Measurements from ENCODE around the gene HPCAL4. TPM values are rescaled to one million over a fixed set of nuclear protein-coding genes. Genes with fewer than 3 reads are reported as not detected.

The HPCAL4 gene
- total and polyA plus RNA-seq, 11 donors: 0.12 to 1.2 (median 0.46) TPM

DNA sequence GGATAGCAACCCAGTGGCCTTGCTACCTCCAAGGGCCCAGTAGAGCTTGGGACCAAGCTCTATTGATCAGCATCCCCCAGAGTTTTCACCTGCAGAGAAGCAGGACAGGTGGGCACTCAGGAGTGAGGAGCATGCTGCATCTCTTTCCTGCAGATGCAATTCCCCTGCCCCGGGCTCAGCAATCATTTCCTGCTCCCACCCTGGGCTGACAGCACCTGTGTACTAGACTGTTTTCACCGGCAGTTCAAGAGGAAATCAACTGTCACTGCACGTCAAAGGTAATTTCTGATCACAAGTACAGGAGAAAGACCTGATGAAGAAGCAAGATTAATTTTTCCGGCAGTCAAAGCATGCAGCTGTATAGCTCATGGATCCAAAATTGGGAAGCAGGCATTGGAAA is 10.5 kb downstream of the HPCAL4 start:
- Histone ChIP-seq H3K4me3 (no peak overlapping the region), H3K27ac (no peak overlapping the region), H3K9me3 (no peaks in the 10 kb centered on the region), H3K36me3 (no peaks in the 10 kb centered on the region), H3K4me1 (no peaks in the 10 kb centered on the region), H3K27me3 (peaks cover 5 to 44% (median 28%) of the 10 kb centered on the region in 9 donors)
- intact Hi-C loops (cut with DNase I): no loop called here
- 65 to 72% (median 69%) methylated on average over 4 of the region's 4 CpGs for WGBS, 4 donors
- no peak for TF ChIP-seq POLR2A (IDR thresholded peaks at IDR 0.05)
- TF ChIP-seq, protein P1, sequence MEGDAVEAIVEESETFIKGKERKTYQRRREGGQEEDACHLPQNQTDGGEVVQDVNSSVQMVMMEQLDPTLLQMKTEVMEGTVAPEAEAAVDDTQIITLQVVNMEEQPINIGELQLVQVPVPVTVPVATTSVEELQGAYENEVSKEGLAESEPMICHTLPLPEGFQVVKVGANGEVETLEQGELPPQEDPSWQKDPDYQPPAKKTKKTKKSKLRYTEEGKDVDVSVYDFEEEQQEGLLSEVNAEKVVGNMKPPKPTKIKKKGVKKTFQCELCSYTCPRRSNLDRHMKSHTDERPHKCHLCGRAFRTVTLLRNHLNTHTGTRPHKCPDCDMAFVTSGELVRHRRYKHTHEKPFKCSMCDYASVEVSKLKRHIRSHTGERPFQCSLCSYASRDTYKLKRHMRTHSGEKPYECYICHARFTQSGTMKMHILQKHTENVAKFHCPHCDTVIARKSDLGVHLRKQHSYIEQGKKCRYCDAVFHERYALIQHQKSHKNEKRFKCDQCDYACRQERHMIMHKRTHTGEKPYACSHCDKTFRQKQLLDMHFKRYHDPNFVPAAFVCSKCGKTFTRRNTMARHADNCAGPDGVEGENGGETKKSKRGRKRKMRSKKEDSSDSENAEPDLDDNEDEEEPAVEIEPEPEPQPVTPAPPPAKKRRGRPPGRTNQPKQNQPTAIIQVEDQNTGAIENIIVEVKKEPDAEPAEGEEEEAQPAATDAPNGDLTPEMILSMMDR (IDR thresholded peaks at IDR 0.05): no peak
- ATAC-seq: no peak
- DNase-seq: no peak

DNA sequence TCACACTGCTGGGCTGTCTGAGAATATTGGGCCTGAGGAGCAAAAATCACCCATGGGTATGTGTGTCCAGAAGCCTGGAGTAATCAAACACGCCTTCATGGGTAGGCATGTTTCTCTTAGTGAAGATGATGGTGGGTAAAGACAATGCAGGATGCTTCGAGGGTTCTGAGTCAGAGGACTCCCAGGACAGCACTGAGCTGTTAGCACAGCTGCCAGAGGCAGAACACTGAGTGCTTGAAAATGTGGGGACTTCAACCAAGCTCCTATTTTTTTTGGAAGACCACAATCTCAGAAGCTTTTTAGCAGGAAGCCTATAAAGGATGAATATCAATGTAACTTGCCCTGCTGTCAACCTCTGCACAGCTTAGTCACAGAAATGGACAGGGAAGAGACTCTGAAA is 11.4 kb downstream of the HPCAL4 start:
- no peaks in the 10 kb centered on the region for H3K36me3 ChIP-seq
- H3K27ac ChIP-seq: no peak overlapping the region
- no peak overlapping the region for H3K4me3 ChIP-seq
- intact Hi-C loops (cut with DNase I): loop anchor here in 1 of 10 donors (5.0 kb wide), 1 partner anchor 32 kb away; no protein-coding TSS in a partner anchor
- WGBS, 4 donors: 57 to 68% (median 65%) methylated on average over 2 of the region's 2 CpGs
- peaks cover 5 to 37% (median 26%) of the 10 kb centered on the region in 9 donors for H3K27me3 ChIP-seq
- DNase-seq (no peak), ATAC-seq (no peak)
- H3K4me1 ChIP-seq: no peaks in the 10 kb centered on the region
- no peaks in the 10 kb centered on the region for H3K9me3 ChIP-seq
- no peak for TF ChIP-seq POLR2A (IDR thresholded peaks at IDR 0.05)
- TF ChIP-seq, protein P1 (IDR thresholded peaks at IDR 0.05): no peak

DNA sequence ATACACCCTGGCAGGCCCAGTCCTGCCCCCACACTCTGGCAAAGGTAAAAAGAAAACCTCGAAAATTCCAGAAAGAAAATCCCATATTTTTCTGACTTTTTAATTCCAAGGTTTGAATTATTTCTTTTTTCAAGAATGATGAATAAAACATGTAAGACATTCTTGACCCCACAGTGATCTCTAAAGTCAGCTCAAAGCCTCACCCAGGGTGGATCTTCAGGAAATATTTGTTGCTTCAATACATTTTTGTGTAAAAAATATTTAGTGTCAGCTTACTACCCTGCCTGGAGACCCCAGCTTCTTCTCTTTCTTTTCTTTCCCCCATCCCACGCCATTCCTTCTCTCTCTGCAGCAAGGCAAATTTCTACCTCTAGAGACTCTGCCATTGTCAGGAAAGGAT is 12.3 kb downstream of the HPCAL4 start:
- H3K9me3 ChIP-seq: no peaks in the 10 kb centered on the region
- ATAC-seq (no peak), DNase-seq (no peak)
- WGBS, 4 donors: 72 to 85% (median 81%) methylated on average over 2 of the region's 2 CpGs
- no peak for TF ChIP-seq POLR2A (IDR thresholded peaks at IDR 0.05)
- TF ChIP-seq, protein P1 (IDR thresholded peaks at IDR 0.05): no peak
- no peak overlapping the region for H3K4me3 ChIP-seq
- peaks cover 4 to 30% (median 18%) of the 10 kb centered on the region in 9 donors for H3K27me3 ChIP-seq
- H3K36me3 ChIP-seq: no peaks in the 10 kb centered on the region
- intact Hi-C loops (cut with DNase I): loop anchor here in 1 of 10 donors (5.0 kb wide), 1 partner anchor 33 kb away; no protein-coding TSS in a partner anchor
- no peak overlapping the region for H3K27ac ChIP-seq
- H3K4me1 ChIP-seq: no peaks in the 10 kb centered on the region

DNA sequence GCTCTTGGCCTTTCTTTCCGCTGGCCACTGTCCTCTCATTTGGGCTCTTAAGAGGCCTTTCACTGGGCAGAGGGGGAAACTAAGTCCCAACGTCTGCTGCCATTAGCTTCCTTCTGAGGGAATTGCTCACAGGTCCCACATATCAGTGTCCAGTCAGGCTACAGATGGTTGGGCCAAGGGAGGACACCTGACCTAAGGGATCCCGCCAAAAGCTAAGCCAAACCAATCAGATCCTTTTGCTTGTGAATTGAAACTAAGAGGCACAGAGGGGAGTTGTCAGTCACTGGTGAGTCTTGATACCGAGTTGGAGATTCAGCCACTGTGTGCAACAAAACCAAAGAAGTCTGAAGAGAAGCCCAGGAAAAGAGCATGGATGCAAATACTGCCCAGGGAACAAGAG is 13.6 kb downstream of the HPCAL4 start:
- H3K27ac ChIP-seq: no peak overlapping the region
- H3K36me3 ChIP-seq: no peaks in the 10 kb centered on the region
- H3K4me1 ChIP-seq: peaks cover 0 to 4% (median 0%) of the 10 kb centered on the region in 12 donors
- 78 to 88% (median 82%) methylated on average over 3 to 4 of the region's 4 CpGs for WGBS, 4 donors
- ATAC-seq: no peak
- TF ChIP-seq, protein P1 (IDR thresholded peaks at IDR 0.05): no peak
- TF ChIP-seq POLR2A (IDR thresholded peaks at IDR 0.05): no peak
- no peak for DNase-seq
- intact Hi-C loops (cut with DNase I): loop anchor here in 1 of 10 donors (5.0 kb wide), 1 partner anchor 35 kb away; no protein-coding TSS in a partner anchor
- peaks cover 0 to 19% (median 11%) of the 10 kb centered on the region in 9 donors for H3K27me3 ChIP-seq
- H3K4me3 ChIP-seq: no peak overlapping the region
- H3K9me3 ChIP-seq: no peaks in the 10 kb centered on the region
